Psoas muscle (tissue), 8 donors: Measurements from ENCODE around the gene PDE6C. TPM values are rescaled to one million over a fixed set of nuclear protein-coding genes. Genes with fewer than 3 reads are reported as not detected.

Experiments
- ATAC-seq, 4 donors: fragments of 200-7000 bp; cut with Tn5 transposase; one replicate each; pipeline ENCODE4 v1.9.1; 2020; ENCODE audit warnings: moderate library complexity in 3 of 4, mild to moderate bottlenecking in 2 of 4
- DNase-seq, 2 donors: peaks; one replicate each; pipeline ENCODE4 v3.0.0-alpha.2; 2020
- H3K27ac ChIP-seq: fragments of 200-600 bp; one replicate; pipeline ENCODE4 v1.8.0; 2022
- H3K27me3 ChIP-seq, 3 donors: fragments of 200-600 bp in 1 of 3; one replicate each; pipeline versions ENCODE4 v1.6.1 to v1.8.0; 2013 to 2022; ENCODE audit warnings: low read length in 2 of 3, mild to moderate bottlenecking in 2 of 3, moderate library complexity in 1 of 3; ENCODE audit not compliant: insufficient read depth in 3 of 3
- H3K36me3 ChIP-seq, 2 donors: fragments of 200-600 bp in 1 of 2; one replicate each; pipeline versions ENCODE4 v1.6.1 to v1.8.0; 2013 to 2022; ENCODE audit warnings: low read depth in 1 of 2, mild to moderate bottlenecking in 1 of 2, moderate library complexity in 1 of 2; ENCODE audit not compliant: insufficient read depth in 1 of 2
- H3K4me1 ChIP-seq: fragments of 200-600 bp; one replicate; pipeline ENCODE4 v1.8.0; 2022
- H3K4me3 ChIP-seq: fragments of 200-600 bp; one replicate; pipeline ENCODE4 v1.8.0; 2022; ENCODE audit warnings: mild to moderate bottlenecking
- H3K9me3 ChIP-seq: fragments of 200-600 bp; one replicate; pipeline ENCODE4 v1.8.0; 2022
- WGBS, 3 donors: extraction: QIAGEN DNeasy Blood & Tissue Kit; methylation state at CpG; one replicate each; pipeline versions ENCODE4 v1.1.6 to v1.1.7; 2013; 5-methylcytosine and 5-hydroxymethylcytosine counted together
- intact Hi-C, 2 donors: fragments of 100-400 bp; cut with DNase I; formaldehyde crosslinking; loops; one replicate each; pipeline versions ENCODE4 v1.11.0 to v1.14.2; 2022
- polyA plus RNA-seq, 3 donors: library from polyadenylated mRNA; stranded (reverse); fragments of 200-250 nt; gene quantifications; one replicate each; pipeline ENCODE4 v1.2.3, GENCODE V29; 2013
- total RNA-seq, 4 donors: library from RNA; stranded (reverse); fragmentation: NEBNext Ultra II Directional in 2 of 4; extraction: Animal tissue kit (Norgen Biotek cat#: 25700) in 2 of 4; gene quantifications; one replicate each; pipeline versions ENCODE4 v1.2.1 to v1.2.4, GENCODE V29; 2021 to 2023
- TF ChIP-seq, protein P1 (sequence below): fragments of 200-600 bp; IDR thresholded peaks from one replicate; pipeline ENCODE4 v1.8.0; 2022; ENCODE audit warnings: antibody characterized with exemption
- donor health status: healthy with polysubstance abuse.
- donor health status: DM: no; HTN: no; CAD: no; lungs with moderate emphysema.
- donor health status: Bipolar disorder and iron deficiency.
- donor health status: healthy.
- donor health status: DM: yes; HTN: yes; CAD: no.
- donor health status: DM: no; HTN: no; CAD: no.
- donor health status: DM: no; HTN: no; CAD: no.
- donor health status: DM: yes; HTN: yes; CAD: no.

The PDE6C gene
- total and polyA plus RNA-seq, 7 donors = not detected

DNA sequence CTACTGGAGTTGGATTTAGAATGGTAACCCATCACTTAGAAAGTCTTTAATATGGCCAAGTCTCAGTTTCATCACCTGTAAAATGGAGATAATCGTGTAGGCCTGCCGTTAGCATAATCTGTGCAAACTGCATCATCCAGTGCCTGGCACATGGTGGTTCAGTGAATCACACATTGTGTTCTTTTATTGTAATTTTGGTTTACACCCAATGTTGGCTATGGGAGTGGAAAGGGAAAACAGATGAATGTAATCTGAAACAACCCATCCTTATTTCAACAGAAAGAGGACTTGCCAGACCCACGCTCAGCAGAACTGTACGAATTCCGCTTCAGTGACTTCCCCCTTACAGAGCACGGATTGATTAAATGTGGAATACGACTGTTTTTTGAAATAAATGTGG is 27.5 kb downstream of the PDE6C start:
- H3K27ac ChIP-seq = no peak overlapping the region
- H3K9me3 ChIP-seq = no peaks in the 10 kb centered on the region
- ATAC-seq (no peak), DNase-seq (no peak)
- no peak overlapping the region for H3K4me3 ChIP-seq
- intact Hi-C loops = no loop called here
- WGBS, 3 donors = 81 to 84% (median 82%) methylated on average over 7 of the region's 7 CpGs
- TF ChIP-seq, protein P1, sequence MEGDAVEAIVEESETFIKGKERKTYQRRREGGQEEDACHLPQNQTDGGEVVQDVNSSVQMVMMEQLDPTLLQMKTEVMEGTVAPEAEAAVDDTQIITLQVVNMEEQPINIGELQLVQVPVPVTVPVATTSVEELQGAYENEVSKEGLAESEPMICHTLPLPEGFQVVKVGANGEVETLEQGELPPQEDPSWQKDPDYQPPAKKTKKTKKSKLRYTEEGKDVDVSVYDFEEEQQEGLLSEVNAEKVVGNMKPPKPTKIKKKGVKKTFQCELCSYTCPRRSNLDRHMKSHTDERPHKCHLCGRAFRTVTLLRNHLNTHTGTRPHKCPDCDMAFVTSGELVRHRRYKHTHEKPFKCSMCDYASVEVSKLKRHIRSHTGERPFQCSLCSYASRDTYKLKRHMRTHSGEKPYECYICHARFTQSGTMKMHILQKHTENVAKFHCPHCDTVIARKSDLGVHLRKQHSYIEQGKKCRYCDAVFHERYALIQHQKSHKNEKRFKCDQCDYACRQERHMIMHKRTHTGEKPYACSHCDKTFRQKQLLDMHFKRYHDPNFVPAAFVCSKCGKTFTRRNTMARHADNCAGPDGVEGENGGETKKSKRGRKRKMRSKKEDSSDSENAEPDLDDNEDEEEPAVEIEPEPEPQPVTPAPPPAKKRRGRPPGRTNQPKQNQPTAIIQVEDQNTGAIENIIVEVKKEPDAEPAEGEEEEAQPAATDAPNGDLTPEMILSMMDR = no peak
- H3K27me3 ChIP-seq = peaks cover 0 to 1% (median 0%) of the 10 kb centered on the region in 3 donors
- H3K36me3 ChIP-seq = no peaks in the 10 kb centered on the region
- H3K4me1 ChIP-seq = no peaks in the 10 kb centered on the region

DNA sequence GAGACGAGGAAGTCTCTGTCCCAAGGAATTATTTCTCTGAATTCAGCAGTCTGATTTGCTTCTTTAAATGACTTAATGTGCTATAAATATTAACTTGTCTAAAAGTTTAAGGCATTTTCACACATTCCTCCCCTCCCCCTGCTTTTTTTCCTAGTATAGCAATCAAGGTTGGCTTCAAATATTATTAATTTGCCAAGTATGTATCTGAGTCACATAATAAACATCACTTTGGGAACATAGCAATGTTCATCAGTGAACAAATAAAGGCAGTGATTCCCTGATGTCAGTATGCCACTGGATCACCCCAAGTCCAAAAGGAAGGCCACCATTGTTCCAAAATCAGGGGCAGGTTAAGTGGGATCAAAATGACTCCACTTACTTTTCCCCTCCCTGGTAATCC is 40.5 kb downstream of the PDE6C start:
- no peaks in the 10 kb centered on the region for H3K4me1 ChIP-seq
- no peak for DNase-seq
- no peak overlapping the region for H3K27ac ChIP-seq
- intact Hi-C loops = no loop called here
- ATAC-seq = no peak
- H3K36me3 ChIP-seq = no peaks in the 10 kb centered on the region
- WGBS, 3 donors = 76 to 90% (median 82%) methylated on average over 1 of the region's 1 CpG
- TF ChIP-seq, protein P1 = no peak
- H3K9me3 ChIP-seq = no peaks in the 10 kb centered on the region
- H3K27me3 ChIP-seq = no peaks in the 10 kb centered on the region
- no peak overlapping the region for H3K4me3 ChIP-seq

DNA sequence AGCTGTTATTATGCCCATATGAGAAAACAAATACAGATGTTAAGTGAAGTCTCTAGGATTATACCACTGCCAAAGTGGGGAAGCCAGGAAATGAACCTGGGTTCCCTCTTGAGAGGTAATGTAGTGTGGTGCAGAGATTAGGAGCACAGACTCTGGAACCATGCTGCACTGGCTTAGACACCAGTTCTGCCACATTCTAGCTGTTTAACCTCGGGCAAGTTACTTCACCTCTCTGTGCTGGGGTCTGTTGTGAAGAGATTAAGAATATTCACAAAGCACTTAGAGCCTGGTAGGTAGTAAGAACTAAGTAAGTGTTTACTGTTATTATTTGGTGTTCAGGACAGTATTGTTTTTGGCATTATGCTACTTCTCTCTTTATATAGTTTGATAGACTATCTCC is 41.9 kb downstream of the PDE6C start:
- Histone ChIP-seq H3K9me3 (no peaks in the 10 kb centered on the region), H3K27ac (no peak overlapping the region), H3K4me1 (no peaks in the 10 kb centered on the region), H3K36me3 (no peaks in the 10 kb centered on the region), H3K4me3 (no peak overlapping the region), H3K27me3 (no peaks in the 10 kb centered on the region)
- no peak for ATAC-seq
- WGBS, 3 donors = 85 to 92% (median 88%) methylated on average over 1 of the region's 1 CpG
- TF ChIP-seq, protein P1 = no peak
- DNase-seq = no peak
- intact Hi-C loops = no loop called here

DNA sequence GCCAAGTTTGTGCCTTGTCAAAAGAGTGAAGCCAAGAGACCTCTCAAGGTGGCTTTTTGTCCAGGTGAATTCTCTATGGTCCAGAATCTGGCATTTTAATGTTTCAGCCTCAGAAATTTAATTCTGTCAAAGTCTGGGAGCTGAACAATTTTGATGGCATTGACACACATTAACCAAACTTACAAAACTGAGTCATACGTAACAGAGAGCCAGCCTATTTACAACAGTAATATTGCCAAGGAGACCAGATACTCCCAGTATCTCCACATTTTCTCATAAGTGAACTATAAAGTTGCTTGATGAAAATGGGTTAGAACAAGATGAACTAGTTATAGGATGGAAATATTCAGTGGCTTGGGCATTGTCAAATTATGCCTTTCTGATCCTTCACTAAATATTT is 43.8 kb downstream of the PDE6C start:
- Histone ChIP-seq H3K27ac (no peak overlapping the region), H3K4me3 (no peak overlapping the region), H3K4me1 (no peaks in the 10 kb centered on the region), H3K27me3 (no peaks in the 10 kb centered on the region), H3K36me3 (peaks cover 0 to 12% of the 10 kb centered on the region in 2 donors), H3K9me3 (no peaks in the 10 kb centered on the region)
- WGBS, 3 donors = 73 to 74% (median 73%) methylated on average over 1 of the region's 1 CpG
- TF ChIP-seq, protein P1 = no peak
- intact Hi-C loops = no loop called here
- no peak for DNase-seq
- ATAC-seq = no peak

DNA sequence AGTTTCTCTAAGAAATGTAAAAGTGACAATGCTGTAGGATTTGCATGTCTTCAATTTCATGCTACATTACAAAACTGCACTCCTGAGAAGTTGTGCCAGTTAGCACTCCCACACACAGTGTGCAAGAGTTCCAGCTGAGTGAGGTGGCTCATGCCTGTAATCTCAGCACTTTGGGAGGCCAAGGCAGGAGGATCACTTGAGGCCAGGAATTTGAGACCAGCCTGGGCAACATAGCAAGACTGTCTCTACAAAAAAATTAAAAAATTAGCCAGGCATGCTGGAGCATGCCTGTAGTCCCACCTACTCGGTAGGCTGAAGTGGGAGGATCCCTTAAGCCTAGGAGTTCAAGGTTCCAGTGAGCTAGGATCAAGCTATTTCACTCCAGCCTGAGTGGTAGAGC is 45.4 kb downstream of the PDE6C start:
- Histone ChIP-seq H3K9me3 (no peaks in the 10 kb centered on the region), H3K27me3 (no peaks in the 10 kb centered on the region), H3K36me3 (peaks cover 0 to 21% of the 10 kb centered on the region in 2 donors), H3K4me1 (no peaks in the 10 kb centered on the region), H3K4me3 (no peak overlapping the region), H3K27ac (no peak overlapping the region)
- TF ChIP-seq, protein P1 = no peak
- WGBS, 3 donors = 75 to 81% (median 78%) methylated on average over 1 of the region's 1 CpG
- DNase-seq = no peak
- ATAC-seq = no peak
- intact Hi-C loops = no loop called here
